Measurements from ENCODE around the gene HTR7.

HTR7 gene

DNA sequence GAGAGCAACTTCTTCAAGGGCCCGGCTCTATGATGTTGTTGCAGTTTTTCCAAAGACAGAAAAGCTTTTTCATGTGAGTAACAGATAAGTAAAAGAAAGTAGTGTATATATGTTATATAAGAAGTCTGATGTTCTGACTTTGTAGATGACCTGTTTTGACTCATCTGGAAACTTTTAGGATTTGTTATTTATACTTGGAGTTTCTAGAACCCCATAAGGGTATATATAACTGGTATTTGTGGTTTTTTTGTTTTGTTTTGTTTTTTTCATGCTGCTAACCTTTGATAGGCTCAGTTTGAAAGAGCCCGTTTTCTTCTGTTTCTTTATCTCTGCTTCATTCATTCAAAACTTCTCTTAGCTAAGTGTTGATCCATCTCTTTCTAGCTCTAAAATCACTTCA is 21.2 kb upstream of the HTR7 start:
- TF ChIP-seq POLR2AphosphoS5 (IDR thresholded peaks at IDR 0.05; ENCODE audit: low read depth, low read length) (no peak), SIN3A (IDR thresholded peaks at IDR 0.05; ENCODE audit: borderline replicate concordance, insufficient read depth, low read length) (no peak), FOXP2 (optimal IDR thresholded peaks at IDR 0.05; ENCODE audit: borderline replicate concordance, extremely low read depth, extremely low read length, insufficient read depth) (no peak), TAF1 (IDR thresholded peaks at IDR 0.05; ENCODE audit: borderline replicate concordance, insufficient read depth, low read length) (no peak)
- TF ChIP-seq, protein P1, sequence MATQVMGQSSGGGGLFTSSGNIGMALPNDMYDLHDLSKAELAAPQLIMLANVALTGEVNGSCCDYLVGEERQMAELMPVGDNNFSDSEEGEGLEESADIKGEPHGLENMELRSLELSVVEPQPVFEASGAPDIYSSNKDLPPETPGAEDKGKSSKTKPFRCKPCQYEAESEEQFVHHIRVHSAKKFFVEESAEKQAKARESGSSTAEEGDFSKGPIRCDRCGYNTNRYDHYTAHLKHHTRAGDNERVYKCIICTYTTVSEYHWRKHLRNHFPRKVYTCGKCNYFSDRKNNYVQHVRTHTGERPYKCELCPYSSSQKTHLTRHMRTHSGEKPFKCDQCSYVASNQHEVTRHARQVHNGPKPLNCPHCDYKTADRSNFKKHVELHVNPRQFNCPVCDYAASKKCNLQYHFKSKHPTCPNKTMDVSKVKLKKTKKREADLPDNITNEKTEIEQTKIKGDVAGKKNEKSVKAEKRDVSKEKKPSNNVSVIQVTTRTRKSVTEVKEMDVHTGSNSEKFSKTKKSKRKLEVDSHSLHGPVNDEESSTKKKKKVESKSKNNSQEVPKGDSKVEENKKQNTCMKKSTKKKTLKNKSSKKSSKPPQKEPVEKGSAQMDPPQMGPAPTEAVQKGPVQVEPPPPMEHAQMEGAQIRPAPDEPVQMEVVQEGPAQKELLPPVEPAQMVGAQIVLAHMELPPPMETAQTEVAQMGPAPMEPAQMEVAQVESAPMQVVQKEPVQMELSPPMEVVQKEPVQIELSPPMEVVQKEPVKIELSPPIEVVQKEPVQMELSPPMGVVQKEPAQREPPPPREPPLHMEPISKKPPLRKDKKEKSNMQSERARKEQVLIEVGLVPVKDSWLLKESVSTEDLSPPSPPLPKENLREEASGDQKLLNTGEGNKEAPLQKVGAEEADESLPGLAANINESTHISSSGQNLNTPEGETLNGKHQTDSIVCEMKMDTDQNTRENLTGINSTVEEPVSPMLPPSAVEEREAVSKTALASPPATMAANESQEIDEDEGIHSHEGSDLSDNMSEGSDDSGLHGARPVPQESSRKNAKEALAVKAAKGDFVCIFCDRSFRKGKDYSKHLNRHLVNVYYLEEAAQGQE (IDR thresholded peaks at IDR 0.05; ENCODE audit: insufficient read depth in 1 of 2, low read depth in 2 of 2, low read length in 2 of 2) = no peak

DNA sequence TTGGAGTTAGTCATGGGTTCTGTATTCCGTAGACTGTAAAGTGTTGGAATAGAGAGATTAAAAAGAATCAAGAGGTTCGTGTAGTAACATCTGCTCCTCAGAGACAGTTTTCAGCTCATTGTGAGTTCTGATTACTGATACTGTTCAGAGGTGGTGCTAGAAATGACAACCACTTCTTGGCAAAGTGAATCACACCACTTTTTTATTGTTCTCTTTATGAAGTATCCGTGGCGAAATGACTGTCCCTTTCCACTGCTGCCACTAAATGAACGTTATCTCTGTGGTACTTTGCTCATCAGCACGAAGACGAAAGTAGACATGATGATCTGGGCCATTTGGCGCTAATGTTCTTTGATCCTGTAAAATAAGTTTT is 14.8 kb upstream of the HTR7 start:
- TF ChIP-seq, protein P1 (IDR thresholded peaks at IDR 0.05; ENCODE audit: insufficient read depth in 1 of 2, low read depth in 2 of 2, low read length in 2 of 2) = no peak
- TF ChIP-seq TAF1 (IDR thresholded peaks at IDR 0.05; ENCODE audit: borderline replicate concordance, insufficient read depth, low read length) = no peak
- no peak for TF ChIP-seq SIN3A (IDR thresholded peaks at IDR 0.05; ENCODE audit: borderline replicate concordance, insufficient read depth, low read length)
- TF ChIP-seq POLR2AphosphoS5 (IDR thresholded peaks at IDR 0.05; ENCODE audit: low read depth, low read length) = no peak

DNA sequence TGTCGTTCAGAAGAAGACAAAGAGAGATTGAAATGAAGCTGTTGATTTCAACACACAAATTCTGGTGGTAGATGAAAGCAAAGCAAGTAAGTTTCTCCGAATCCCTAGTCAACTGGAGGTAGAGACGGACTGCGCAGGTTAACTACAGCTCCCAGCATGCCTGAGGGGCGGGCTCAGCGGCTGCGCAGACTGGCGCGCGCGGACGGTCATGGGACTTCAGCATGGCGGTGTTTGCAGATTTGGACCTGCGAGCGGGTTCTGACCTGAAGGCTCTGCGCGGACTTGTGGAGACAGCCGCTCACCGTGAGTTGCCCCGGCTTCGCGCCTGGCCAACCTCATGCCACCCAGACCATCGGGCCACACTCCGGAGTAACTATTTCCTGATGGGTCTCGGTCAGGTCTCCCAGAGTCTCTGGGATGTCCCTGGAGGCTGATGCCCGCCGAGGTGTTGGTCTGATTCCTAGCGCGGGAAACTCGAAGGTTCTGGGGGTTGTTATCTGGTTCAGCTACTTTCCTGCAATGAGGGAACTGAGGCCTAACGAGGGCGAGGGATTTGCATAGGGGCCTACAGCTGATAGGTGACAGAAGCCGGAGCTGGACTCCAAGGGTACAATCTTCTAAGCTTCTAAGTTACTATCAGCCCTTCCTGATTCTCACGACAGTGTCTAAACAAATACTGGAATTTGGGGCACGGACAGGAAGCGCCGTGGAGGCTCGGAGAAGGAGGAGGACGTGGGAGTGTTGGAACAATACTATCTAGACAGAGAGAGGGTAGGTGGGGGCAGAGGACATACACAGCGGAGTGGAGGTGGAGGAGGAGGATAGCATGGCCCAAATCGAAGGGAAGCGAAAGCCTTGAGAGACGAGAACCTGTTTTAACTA is 14.2 kb upstream of the HTR7 start, which contains the start of gene RPP30:
RPP30 (plus strand) TSS at position 209 of the 882 bp plus-strand sequence; CDS start at position 222, 13 bp downstream.
- TF ChIP-seq SIN3A (IDR thresholded peaks at IDR 0.05; ENCODE audit: borderline replicate concordance, insufficient read depth, low read length) (peak; percentile 57; the same call in 1 of the 2 replicates), POLR2AphosphoS5 (IDR thresholded peaks at IDR 0.05; ENCODE audit: low read depth, low read length) (peak; percentile 79), TAF1 (IDR thresholded peaks at IDR 0.05; ENCODE audit: borderline replicate concordance, insufficient read depth, low read length) (peak; percentile 75), FOXP2 (optimal IDR thresholded peaks at IDR 0.05; ENCODE audit: borderline replicate concordance, extremely low read depth, extremely low read length, insufficient read depth) (peak; percentile 67)
- TF ChIP-seq, protein P1 (IDR thresholded peaks at IDR 0.05; ENCODE audit: insufficient read depth in 1 of 2, low read depth in 2 of 2, low read length in 2 of 2) = no peak

DNA sequence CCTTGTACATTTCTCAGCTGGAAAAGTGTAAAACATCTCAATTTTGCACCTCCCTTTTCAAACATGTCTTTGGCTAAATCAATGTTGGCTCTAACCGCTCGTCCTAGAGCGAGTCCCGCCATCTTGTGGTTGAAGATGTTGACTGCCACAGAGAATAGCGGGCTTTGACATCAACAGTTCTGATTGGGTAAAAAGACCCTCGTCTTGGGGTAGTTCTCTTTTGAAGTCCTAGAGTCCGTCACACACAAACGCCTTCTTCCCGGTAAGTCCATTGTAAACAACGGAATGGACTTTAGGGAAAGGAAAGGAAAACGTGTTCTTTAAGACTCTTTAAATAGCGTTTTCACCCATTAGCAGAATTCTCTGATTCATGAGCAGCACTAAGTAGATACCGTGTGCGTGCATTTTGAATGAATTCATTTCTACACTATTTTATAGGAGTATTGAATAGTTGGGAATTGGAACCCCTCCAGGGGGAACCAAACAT is 13.5 kb upstream of the HTR7 start:
- TF ChIP-seq, protein P1 (IDR thresholded peaks at IDR 0.05; ENCODE audit: insufficient read depth in 1 of 2, low read depth in 2 of 2, low read length in 2 of 2) = no peak
- peak; percentile 37; the same call in 1 of the 2 replicates for TF ChIP-seq TAF1 (IDR thresholded peaks at IDR 0.05; ENCODE audit: borderline replicate concordance, insufficient read depth, low read length)
- no peak for TF ChIP-seq SIN3A (IDR thresholded peaks at IDR 0.05; ENCODE audit: borderline replicate concordance, insufficient read depth, low read length)
